HepG2 (cell line): ENCODE data around the gene SLC6A6. TPM values are rescaled to one million over a fixed set of nuclear protein-coding genes. Genes with fewer than 3 reads are reported as not detected.

Source experiments
- ATAC-seq: fragments of 200-7000 bp; cut with Tn5 transposase; 3 replicates; pipeline ENCODE4 v1.9.1; 2020; ENCODE audit warnings: mild to moderate bottlenecking, moderate library complexity
- BruUV-seq: library from RNA; stranded (reverse); fragments of 400-500 nt; replicated peaks from 2 replicates; lab custom pipeline; 2021; lab: Mats Ljungman, UMichigan
- CTCF ChIA-PET: fragments of 300-600 bp; formaldehyde crosslinking; extraction: SDS; loops from one replicate; lab custom pipeline; 2021; ENCODE audit warnings: low total read pairs, inconsistent platforms, low intra/inter-chr PET ratio; lab: Yijun Ruan, JAX
- POLR2A ChIA-PET: fragments of 350-600 bp; sonication (Branson Sonifier 250); formaldehyde crosslinking; loops from one replicate; lab custom pipeline; 2020; ENCODE audit warnings: antibody characterized with exemption, inconsistent platforms; lab: Yijun Ruan, JAX
- DNase-seq: peaks from one replicate; pipeline ENCODE4 v3.0.0-alpha.2; 2015; ENCODE audit warnings: low spot score
- FAIRE-seq: peaks from 3 replicates; lab custom pipeline; 2011; peaks lifted over from hg19 to GRCh38; lab: Jason Lieb, UNC
- H2AFZ ChIP-seq: one replicate; pipeline ENCODE4 v1.6.1; 2011; ENCODE audit warnings: low read length, inconsistent platforms
- H3K27ac ChIP-seq: fragments of 300-600 bp; 3 replicates; pipeline ENCODE4 v1.8.0; 2011; ENCODE audit warnings: mixed run types, mild to moderate bottlenecking, mixed read lengths, low read length, inconsistent platforms; ENCODE audit not compliant: insufficient read depth; ENCODE audit errors: extremely low read length
- H3K27me3 ChIP-seq, 2 experiments: fragments of 200-600 bp in 1 of 2; 2 replicates in 1 of 2; 3 replicates in 1 of 2; pipeline versions ENCODE4 v1.6.0 to v1.8.0; 2011; ENCODE audit warnings: low read length in 2 of 2, mild to moderate bottlenecking in 2 of 2, moderate library complexity in 2 of 2, inconsistent platforms in 1 of 2; ENCODE audit not compliant: insufficient read depth in 2 of 2, control insufficient read depth in 1 of 2
- H3K36me3 ChIP-seq, 2 experiments: fragments of 200-600 bp in 1 of 2; replicated peaks in 1 of 2; 2 replicates in 1 of 2; 3 replicates in 1 of 2; pipeline versions ENCODE4 v1.5.1 to v1.8.0; 2011; ENCODE audit warnings: low read length in 2 of 2, inconsistent platforms in 1 of 2; ENCODE audit not compliant: insufficient read depth in 2 of 2, control insufficient read depth in 1 of 2
- H3K4me1 ChIP-seq: 2 replicates; pipeline ENCODE4 v1.5.1; 2012; ENCODE audit warnings: low read length, inconsistent platforms; ENCODE audit not compliant: insufficient read depth
- H3K4me2 ChIP-seq: 2 replicates; pipeline ENCODE4 v1.6.0; 2011; ENCODE audit warnings: low read depth, low read length, inconsistent platforms
- H3K4me3 ChIP-seq, 3 experiments: fragments of 200-600 bp in 1 of 3; sonication (generic), shearing (Covaris generic) in 1 of 3; replicated peaks in 1 of 3; 2 replicates each; pipeline ENCODE4 v1.5.1; 2011 to 2016; ENCODE audit warnings: low read length in 3 of 3, inconsistent platforms in 2 of 3, low read depth in 2 of 3, mild to moderate bottlenecking in 2 of 3, control low read depth in 1 of 3, mixed read lengths in 1 of 3; ENCODE audit not compliant: insufficient read depth in 1 of 3
- H3K79me2 ChIP-seq: one replicate; pipeline ENCODE4 v1.6.1; 2011; ENCODE audit warnings: low read length, inconsistent platforms; ENCODE audit not compliant: insufficient read depth
- H3K9ac ChIP-seq: 2 replicates; pipeline ENCODE4 v1.6.0; 2011; ENCODE audit warnings: mild to moderate bottlenecking, low read depth, low read length, inconsistent platforms; ENCODE audit not compliant: insufficient read depth
- H3K9me3 ChIP-seq: 2 replicates; pipeline ENCODE4 v1.5.1; 2012; ENCODE audit warnings: mild to moderate bottlenecking, low read length
- H4K20me1 ChIP-seq: 2 replicates; pipeline ENCODE4 v1.6.0; 2011; ENCODE audit warnings: inconsistent platforms, mild to moderate bottlenecking, low read length, moderate library complexity; ENCODE audit not compliant: insufficient read depth
- CEBPG ChIP-seq: IDR thresholded peaks from 2 replicates; pipeline ENCODE4 v1.6.1; 2016
- DMAP1 ChIP-seq: IDR thresholded peaks from 2 replicates; pipeline ENCODE4 v1.6.1; 2016
- ELF3 ChIP-seq: IDR thresholded peaks from 2 replicates; pipeline ENCODE4 v1.6.1; 2016; ENCODE audit warnings: missing genetic modification reagents, missing compliant biosample characterization
- PAWR ChIP-seq: sonication (generic); formaldehyde crosslinking; IDR thresholded peaks from 2 replicates; pipeline ENCODE4 v1.4.0; 2020; ENCODE audit warnings: missing genetic modification reagents, mild to moderate bottlenecking, borderline replicate concordance
- SMARCC2 ChIP-seq: fragments of 450-650 bp; IDR thresholded peaks from 2 replicates; pipeline ENCODE4 v1.6.1; 2017; ENCODE audit warnings: antibody characterized with exemption, mild to moderate bottlenecking
- SP2 ChIP-seq: sonication (generic); formaldehyde crosslinking; IDR thresholded peaks from 2 replicates; pipeline ENCODE4 v1.5.1; 2020; ENCODE audit warnings: mild to moderate bottlenecking, missing genetic modification reagents
- ZBTB38 ChIP-seq: sonication (generic); formaldehyde crosslinking; IDR thresholded peaks from 2 replicates; pipeline ENCODE4 v1.5.1; 2020; ENCODE audit warnings: mild to moderate bottlenecking, missing genetic modification reagents
- ZNF235 ChIP-seq: sonication (generic); formaldehyde crosslinking; IDR thresholded peaks from 2 replicates; pipeline ENCODE4 v1.8.1; 2023; ENCODE audit warnings: mild to moderate bottlenecking, missing genetic modification reagents, borderline replicate concordance
- ZNF782 ChIP-seq: sonication (generic); formaldehyde crosslinking; IDR thresholded peaks from 2 replicates; pipeline ENCODE4 v1.4.0; 2020; ENCODE audit warnings: missing genetic modification reagents, mild to moderate bottlenecking, borderline replicate concordance
- WGBS: methylation state at CpG from one replicate; pipeline ENCODE4 v1.1.6; 2017; ENCODE audit warnings: low lambda C conversion rate; 5-methylcytosine and 5-hydroxymethylcytosine counted together
- in situ Hi-C: cut with HindIII; loops from 2 replicates; pipeline ENCODE4 v1.10.0; 2017; ENCODE audit warnings: low pct_unique_long_range_greater_than_20kb; ENCODE audit not compliant: extremely low pct_ligation_motif_present
- intact Hi-C: fragments of 100-400 bp; cut with micrococcal nuclease; formaldehyde crosslinking; loops from one replicate; pipeline ENCODE4 v1.10.0; 2022; ENCODE audit not compliant: unreplicated experiment
- polyA plus RNA-seq, 8 experiments: library from polyadenylated mRNA; depleted of rRNA in 3 of 8; stranded (reverse) in 7 of 8; unstranded in 1 of 8; fragments of >200 nt; fragmentation: Illumina TruSeq in 4 of 8; extraction: Trizol in 4 of 8; gene quantifications; 2 replicates each; pipeline versions ENCODE4 v1.2.1 to v1.2.3, GENCODE V29; 2011 to 2016; ENCODE audit warnings: low read depth in 4 of 8, missing spikeins in 1 of 8, mixed read lengths in 1 of 8; ENCODE audit not compliant: insufficient read depth in 1 of 8
- total RNA-seq, 5 experiments: library from RNA; depleted of rRNA; stranded (reverse); fragments of >200 nt; fragmentation: Illumina TruSeq; extraction: Trizol; gene quantifications; 2 replicates each; pipeline ENCODE4 v1.2.3, GENCODE V29; 2016; ENCODE audit warnings: low read depth in 1 of 5
- TF ChIP-seq, protein P1 (sequence below): sonication (generic); formaldehyde crosslinking; IDR thresholded peaks from 2 replicates; pipeline ENCODE4 v1.5.1; 2020; ENCODE audit warnings: missing genetic modification reagents, mild to moderate bottlenecking, borderline replicate concordance
- TF ChIP-seq, protein P2 (sequence below): sonication (generic); formaldehyde crosslinking; IDR thresholded peaks from 2 replicates; pipeline ENCODE4 v1.4.0; 2020; ENCODE audit warnings: low read depth, missing genetic modification reagents
- TF ChIP-seq, protein P3 (sequence below): IDR thresholded peaks from 2 replicates; pipeline ENCODE4 v1.6.1; 2016; ENCODE audit warnings: missing compliant biosample characterization, missing genetic modification reagents, borderline replicate concordance
- TF ChIP-seq, protein P4 (sequence below): sonication (generic); formaldehyde crosslinking; IDR thresholded peaks from 2 replicates; pipeline ENCODE4 v1.4.0; 2020; ENCODE audit warnings: mild to moderate bottlenecking, missing genetic modification reagents
- TF ChIP-seq, protein P5 (sequence below): sonication (generic); formaldehyde crosslinking; IDR thresholded peaks from 2 replicates; pipeline ENCODE4 v1.8.1; 2023; ENCODE audit warnings: mild to moderate bottlenecking, moderate library complexity, missing genetic modification reagents
- TF ChIP-seq, protein P6 (sequence below): sonication (generic); IDR thresholded peaks from 2 replicates; pipeline ENCODE4 v1.6.1; 2016; ENCODE audit warnings: low read depth, borderline replicate concordance

Gene SLC6A6
- total and polyA plus RNA-seq, 2 of the 13 experiments (the other 11 are each of a cell fraction or from before 2014, with no cell fraction given) = 14.1 to 20.7 TPM

DNA sequence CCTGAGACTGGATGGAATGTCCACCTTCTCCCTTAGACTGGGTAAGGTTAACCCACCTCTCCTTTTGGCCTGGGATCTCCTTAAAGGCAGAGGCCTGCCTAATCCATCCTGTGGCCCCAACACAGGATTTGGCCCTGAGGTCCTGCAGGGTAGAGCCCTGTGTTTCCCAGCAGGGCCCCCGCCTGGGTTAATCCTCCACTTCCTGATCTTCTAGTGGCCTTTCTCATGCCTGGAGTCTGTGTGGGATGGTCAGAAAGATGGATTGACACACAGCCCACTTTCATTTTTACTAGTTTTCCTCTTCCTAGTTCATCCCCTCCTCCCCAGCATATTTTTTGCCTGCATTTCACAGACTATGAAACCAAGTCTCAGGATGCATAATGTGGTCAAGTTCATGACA is 48.9 kb upstream of the SLC6A6 start:
- H3K27me3 ChIP-seq = peaks cover 2 to 21% of the 10 kb centered on the region in 2 experiments; a peak in 3 of 5 replicates
- ChIA-PET CTCF (no interaction called here), POLR2A (no interaction called here)
- 0% methylated on average over 1 of the region's 1 CpG for WGBS
- FAIRE-seq (no peak), ATAC-seq (no peak), DNase-seq (no peak)
- H4K20me1 ChIP-seq = no peaks in the 10 kb centered on the region
- H3K79me2 ChIP-seq = no peaks in the 10 kb centered on the region
- no peaks in the 10 kb centered on the region for H3K36me3 ChIP-seq
- H3K9me3 ChIP-seq = no peaks in the 10 kb centered on the region
- H3K9ac ChIP-seq = no peak overlapping the region
- no peak overlapping the region for H2AFZ ChIP-seq
- in situ Hi-C loops (no loop called here), intact Hi-C loops (no loop called here)
- no peak overlapping the region for H3K4me2 ChIP-seq
- peaks cover 15% of the 10 kb centered on the region for H3K4me1 ChIP-seq
- H3K27ac ChIP-seq = no peak overlapping the region
- no TSS peak for BruUV-seq
- H3K4me3 ChIP-seq = no peak overlapping the region
- TF ChIP-seq, protein P1, sequence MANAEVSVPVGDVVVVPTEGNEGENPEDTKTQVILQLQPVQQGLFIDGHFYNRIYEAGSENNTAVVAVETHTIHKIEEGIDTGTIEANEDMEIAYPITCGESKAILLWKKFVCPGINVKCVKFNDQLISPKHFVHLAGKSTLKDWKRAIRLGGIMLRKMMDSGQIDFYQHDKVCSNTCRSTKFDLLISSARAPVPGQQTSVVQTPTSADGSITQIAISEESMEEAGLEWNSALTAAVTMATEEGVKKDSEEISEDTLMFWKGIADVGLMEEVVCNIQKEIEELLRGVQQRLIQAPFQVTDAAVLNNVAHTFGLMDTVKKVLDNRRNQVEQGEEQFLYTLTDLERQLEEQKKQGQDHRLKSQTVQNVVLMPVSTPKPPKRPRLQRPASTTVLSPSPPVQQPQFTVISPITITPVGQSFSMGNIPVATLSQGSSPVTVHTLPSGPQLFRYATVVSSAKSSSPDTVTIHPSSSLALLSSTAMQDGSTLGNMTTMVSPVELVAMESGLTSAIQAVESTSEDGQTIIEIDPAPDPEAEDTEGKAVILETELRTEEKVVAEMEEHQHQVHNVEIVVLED (CRISPR knock-in tag) = no peak
- TF ChIP-seq, protein P2, sequence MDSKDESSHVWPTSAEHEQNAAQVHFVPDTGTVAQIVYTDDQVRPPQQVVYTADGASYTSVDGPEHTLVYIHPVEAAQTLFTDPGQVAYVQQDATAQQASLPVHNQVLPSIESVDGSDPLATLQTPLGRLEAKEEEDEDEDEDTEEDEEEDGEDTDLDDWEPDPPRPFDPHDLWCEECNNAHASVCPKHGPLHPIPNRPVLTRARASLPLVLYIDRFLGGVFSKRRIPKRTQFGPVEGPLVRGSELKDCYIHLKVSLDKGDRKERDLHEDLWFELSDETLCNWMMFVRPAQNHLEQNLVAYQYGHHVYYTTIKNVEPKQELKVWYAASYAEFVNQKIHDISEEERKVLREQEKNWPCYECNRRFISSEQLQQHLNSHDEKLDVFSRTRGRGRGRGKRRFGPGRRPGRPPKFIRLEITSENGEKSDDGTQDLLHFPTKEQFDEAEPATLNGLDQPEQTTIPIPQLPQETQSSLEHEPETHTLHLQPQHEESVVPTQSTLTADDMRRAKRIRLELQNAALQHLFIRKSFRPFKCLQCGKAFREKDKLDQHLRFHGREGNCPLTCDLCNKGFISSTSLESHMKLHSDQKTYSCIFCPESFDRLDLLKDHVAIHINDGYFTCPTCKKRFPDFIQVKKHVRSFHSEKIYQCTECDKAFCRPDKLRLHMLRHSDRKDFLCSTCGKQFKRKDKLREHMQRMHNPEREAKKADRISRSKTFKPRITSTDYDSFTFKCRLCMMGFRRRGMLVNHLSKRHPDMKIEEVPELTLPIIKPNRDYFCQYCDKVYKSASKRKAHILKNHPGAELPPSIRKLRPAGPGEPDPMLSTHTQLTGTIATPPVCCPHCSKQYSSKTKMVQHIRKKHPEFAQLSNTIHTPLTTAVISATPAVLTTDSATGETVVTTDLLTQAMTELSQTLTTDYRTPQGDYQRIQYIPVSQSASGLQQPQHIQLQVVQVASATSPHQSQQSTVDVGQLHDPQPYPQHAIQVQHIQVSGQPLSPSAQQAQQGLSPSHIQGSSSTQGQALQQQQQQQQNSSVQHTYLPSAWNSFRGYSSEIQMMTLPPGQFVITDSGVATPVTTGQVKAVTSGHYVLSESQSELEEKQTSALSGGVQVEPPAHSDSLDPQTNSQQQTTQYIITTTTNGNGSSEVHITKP (CRISPR knock-in tag) = no peak
- TF ChIP-seq ZBTB38 (CRISPR knock-in tag) (no peak), ZNF235 (no peak), CEBPG (no peak), SMARCC2 (no peak), ELF3 (CRISPR knock-in tag) (no peak), DMAP1 (CRISPR knock-in tag) (no peak), SP2 (CRISPR knock-in tag) (no peak), ZNF782 (CRISPR knock-in tag) (no peak), PAWR (CRISPR knock-in tag) (no peak)
- TF ChIP-seq, protein P3, sequence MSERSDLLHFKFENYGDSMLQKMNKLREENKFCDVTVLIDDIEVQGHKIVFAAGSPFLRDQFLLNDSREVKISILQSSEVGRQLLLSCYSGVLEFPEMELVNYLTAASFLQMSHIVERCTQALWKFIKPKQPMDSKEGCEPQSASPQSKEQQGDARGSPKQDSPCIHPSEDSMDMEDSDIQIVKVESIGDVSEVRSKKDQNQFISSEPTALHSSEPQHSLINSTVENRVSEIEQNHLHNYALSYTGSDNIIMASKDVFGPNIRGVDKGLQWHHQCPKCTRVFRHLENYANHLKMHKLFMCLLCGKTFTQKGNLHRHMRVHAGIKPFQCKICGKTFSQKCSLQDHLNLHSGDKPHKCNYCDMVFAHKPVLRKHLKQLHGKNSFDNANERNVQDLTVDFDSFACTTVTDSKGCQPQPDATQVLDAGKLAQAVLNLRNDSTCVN (CRISPR knock-in tag) = no peak
- TF ChIP-seq, protein P4, sequence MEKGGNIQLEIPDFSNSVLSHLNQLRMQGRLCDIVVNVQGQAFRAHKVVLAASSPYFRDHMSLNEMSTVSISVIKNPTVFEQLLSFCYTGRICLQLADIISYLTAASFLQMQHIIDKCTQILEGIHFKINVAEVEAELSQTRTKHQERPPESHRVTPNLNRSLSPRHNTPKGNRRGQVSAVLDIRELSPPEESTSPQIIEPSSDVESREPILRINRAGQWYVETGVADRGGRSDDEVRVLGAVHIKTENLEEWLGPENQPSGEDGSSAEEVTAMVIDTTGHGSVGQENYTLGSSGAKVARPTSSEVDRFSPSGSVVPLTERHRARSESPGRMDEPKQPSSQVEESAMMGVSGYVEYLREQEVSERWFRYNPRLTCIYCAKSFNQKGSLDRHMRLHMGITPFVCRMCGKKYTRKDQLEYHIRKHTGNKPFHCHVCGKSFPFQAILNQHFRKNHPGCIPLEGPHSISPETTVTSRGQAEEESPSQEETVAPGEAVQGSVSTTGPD = no peak
- TF ChIP-seq, protein P5, sequence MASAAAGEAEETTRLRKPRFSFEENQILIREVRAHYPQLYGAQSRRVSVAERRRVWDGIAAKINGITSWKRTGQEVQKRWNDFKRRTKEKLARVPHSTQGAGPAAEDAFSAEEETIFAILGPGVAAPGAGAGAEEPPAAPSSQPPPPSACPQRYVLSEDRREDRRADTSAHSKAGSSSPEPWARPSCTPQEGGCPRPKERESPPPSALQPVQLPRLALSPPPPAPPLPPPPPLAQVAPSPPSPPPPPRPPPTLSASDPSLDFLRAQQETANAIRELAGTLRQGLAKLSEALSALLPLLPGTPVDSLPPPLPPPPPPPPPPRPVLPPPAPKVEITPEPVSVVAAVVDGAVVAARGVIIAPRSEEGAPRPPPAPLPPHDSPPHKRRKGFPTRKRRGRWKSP (CRISPR knock-in tag) = no peak
- TF ChIP-seq, protein P6, sequence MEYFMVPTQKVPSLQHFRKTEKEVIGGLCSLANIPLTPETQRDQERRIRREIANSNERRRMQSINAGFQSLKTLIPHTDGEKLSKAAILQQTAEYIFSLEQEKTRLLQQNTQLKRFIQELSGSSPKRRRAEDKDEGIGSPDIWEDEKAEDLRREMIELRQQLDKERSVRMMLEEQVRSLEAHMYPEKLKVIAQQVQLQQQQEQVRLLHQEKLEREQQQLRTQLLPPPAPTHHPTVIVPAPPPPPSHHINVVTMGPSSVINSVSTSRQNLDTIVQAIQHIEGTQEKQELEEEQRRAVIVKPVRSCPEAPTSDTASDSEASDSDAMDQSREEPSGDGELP = no peak
